ENCODE results near the gene USP36. TPM values are rescaled to one million over a fixed set of nuclear protein-coding genes. Genes with fewer than 3 reads are reported as not detected.

Gene USP36
- total RNA-seq, 1 experiment from 2014 or later, result 74.0 TPM

DNA sequence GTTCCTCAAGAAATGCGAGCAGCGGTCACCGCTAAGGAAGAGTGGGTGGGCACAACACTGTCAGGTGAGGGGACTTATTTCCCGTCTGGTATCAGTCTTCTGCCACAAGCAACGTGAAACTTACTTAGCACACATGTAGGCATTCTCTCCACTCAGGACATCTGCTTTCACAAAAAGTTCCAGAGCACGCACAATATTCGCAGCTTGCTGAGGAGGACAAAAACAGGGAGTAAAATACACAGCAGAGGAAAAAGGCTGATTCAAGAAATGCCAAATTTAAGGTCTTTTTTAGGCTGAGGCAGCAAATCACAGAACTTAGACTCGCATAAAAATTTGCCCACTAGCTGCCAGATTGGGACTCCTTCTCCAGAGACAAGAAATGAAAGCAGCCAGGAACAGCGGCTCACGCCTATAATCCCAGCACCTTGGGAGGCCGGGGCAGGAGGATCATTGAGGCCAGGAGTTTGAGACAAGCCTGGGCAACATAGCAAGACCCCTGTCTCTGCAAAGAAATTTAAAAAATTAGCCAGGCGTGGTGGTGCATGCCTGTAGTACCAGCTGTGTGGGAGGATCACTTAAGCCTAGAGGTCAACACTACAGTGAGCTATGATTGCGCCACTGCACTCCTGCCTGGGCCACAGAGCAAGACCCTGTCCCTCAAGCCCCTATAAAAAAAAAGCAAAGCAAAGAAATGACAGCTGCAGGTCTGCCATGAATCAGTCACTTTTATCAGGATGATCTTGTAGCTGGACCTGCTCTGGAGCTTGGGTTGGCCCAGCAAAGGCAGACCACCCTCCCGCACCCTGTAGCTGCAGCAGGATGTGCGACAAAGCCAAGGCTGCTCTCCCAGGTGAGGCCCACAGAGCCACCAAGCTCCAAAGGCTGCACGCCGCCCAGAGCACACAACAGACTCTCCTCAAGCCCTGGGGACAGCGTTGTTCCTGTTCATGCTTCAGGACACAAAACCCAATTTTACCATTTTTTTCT is 20.5 kb downstream of the USP36 start:
- Mint-ChIP-seq H3K4me1 (no peaks in the 10 kb centered on the region), H3K4me3 (no peak overlapping the region), H3K36me3 (peaks cover 89% of the 10 kb centered on the region), H3K27ac (no peak overlapping the region), H3K27me3 (ENCODE audit: low read depth) (no peaks in the 10 kb centered on the region), H3K9me3 (no peaks in the 10 kb centered on the region)
- DNase-seq (ENCODE audit: low spot score), result no peak
- no peak for ATAC-seq
- TF ChIP-seq NFATC4 (CRISPR knock-in tag; IDR thresholded peaks at IDR 0.05), result no peak
- no peak for TF ChIP-seq FOXK1 (CRISPR knock-in tag; IDR thresholded peaks at IDR 0.05)
- TF ChIP-seq ZNF121 (CRISPR knock-in tag; IDR thresholded peaks at IDR 0.05), result peak; percentile 90
- TF ChIP-seq E2F5 (CRISPR knock-in tag; IDR thresholded peaks at IDR 0.05), result no peak
- ChIA-PET POLR2A (no interaction called here), CTCF (interaction anchor here (0.9 kb wide), 1 partner anchor 33 kb away, joined by 3 read pairs; no protein-coding TSS in a partner anchor)

DNA sequence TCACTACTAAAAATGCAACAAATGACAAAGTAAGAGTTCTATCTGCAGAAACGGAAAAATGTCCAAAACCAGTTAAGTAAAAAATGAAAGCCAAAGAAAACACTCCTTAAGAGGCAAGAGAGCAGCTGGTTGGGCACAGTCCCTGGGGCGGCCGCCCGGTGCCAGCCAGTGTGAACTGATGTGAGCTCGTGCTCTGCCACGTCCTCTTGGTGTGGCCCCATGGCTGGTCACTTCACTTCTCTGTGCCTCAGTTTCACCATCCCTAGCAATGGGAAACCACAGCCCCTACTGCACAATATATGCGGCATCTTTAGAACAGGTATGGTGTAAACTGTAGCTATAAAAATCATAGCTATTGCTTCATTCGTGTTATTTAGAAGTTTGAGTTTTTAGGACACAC is 21.2 kb downstream of the USP36 start:
- ATAC-seq (no peak), DNase-seq (ENCODE audit: low spot score) (no peak)
- CTCF ChIA-PET, result interaction anchor here (0.9 kb wide), 1 partner anchor 33 kb away, joined by 3 read pairs; no protein-coding TSS in a partner anchor
- POLR2A ChIA-PET, result no interaction called here
- no peak overlapping the region for H3K4me3 Mint-ChIP-seq
- TF ChIP-seq ESRRA (CRISPR knock-in tag; IDR thresholded peaks at IDR 0.05; ENCODE audit: borderline replicate concordance) (no peak), ZNF232 (CRISPR knock-in tag; IDR thresholded peaks at IDR 0.05) (no peak)
- TF ChIP-seq, protein P1, sequence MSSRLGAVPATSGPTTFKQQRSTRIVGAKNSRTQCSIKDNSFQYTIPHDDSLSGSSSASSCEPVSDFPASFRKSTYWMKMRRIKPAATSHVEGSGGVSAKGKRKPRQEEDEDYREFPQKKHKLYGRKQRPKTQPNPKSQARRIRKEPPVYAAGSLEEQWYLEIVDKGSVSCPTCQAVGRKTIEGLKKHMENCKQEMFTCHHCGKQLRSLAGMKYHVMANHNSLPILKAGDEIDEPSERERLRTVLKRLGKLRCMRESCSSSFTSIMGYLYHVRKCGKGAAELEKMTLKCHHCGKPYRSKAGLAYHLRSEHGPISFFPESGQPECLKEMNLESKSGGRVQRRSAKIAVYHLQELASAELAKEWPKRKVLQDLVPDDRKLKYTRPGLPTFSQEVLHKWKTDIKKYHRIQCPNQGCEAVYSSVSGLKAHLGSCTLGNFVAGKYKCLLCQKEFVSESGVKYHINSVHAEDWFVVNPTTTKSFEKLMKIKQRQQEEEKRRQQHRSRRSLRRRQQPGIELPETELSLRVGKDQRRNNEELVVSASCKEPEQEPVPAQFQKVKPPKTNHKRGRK (CRISPR knock-in tag; IDR thresholded peaks at IDR 0.05; ENCODE audit: borderline replicate concordance), result no peak
- no peaks in the 10 kb centered on the region for H3K9me3 Mint-ChIP-seq
- H3K4me1 Mint-ChIP-seq, result no peaks in the 10 kb centered on the region
- no peak overlapping the region for H3K27ac Mint-ChIP-seq
- H3K36me3 Mint-ChIP-seq, result peaks cover 87% of the 10 kb centered on the region
- no peaks in the 10 kb centered on the region for H3K27me3 Mint-ChIP-seq (ENCODE audit: low read depth)

DNA sequence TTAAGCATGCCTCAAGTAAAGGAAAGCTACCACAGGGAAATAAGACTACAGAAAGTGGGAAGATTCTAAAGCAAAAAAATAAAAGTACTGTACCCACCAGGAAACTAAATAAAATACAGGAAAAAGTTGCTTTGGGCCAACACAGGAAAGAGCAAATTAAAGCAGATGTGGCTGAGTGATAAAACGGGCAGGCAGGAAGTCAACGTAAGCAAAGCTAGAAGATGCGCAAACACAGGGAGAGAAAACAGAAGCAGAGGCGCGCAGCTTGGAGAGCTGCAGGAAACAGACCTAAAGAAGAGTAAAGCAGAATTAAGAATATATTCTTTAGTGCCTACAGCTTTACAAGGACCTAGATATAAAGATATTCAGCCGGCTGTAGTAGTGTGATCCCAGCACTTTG is 21.7 kb downstream of the USP36 start:
- H3K27ac Mint-ChIP-seq, result no peak overlapping the region
- CTCF ChIA-PET, result interaction anchor here (0.9 kb wide), 1 partner anchor 34 kb away, joined by 3 read pairs; no protein-coding TSS in a partner anchor
- H3K9me3 Mint-ChIP-seq, result no peaks in the 10 kb centered on the region
- no peak for DNase-seq (ENCODE audit: low spot score)
- no peaks in the 10 kb centered on the region for H3K4me1 Mint-ChIP-seq
- H3K27me3 Mint-ChIP-seq (ENCODE audit: low read depth), result no peaks in the 10 kb centered on the region
- no peak for ATAC-seq
- no peak overlapping the region for H3K4me3 Mint-ChIP-seq
- POLR2A ChIA-PET, result no interaction called here
- peaks cover 87% of the 10 kb centered on the region for H3K36me3 Mint-ChIP-seq
- TF ChIP-seq ATF2 (CRISPR knock-in tag; IDR thresholded peaks at IDR 0.05; ENCODE audit: borderline replicate concordance, low read depth), result no peak
- no peak for TF ChIP-seq ZNF532 (CRISPR knock-in tag; IDR thresholded peaks at IDR 0.05; ENCODE audit: borderline replicate concordance)
- TF ChIP-seq, protein P2, sequence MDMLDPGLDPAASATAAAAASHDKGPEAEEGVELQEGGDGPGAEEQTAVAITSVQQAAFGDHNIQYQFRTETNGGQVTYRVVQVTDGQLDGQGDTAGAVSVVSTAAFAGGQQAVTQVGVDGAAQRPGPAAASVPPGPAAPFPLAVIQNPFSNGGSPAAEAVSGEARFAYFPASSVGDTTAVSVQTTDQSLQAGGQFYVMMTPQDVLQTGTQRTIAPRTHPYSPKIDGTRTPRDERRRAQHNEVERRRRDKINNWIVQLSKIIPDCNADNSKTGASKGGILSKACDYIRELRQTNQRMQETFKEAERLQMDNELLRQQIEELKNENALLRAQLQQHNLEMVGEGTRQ (CRISPR knock-in tag; IDR thresholded peaks at IDR 0.05), result no peak
- TF ChIP-seq MAX (CRISPR knock-in tag; IDR thresholded peaks at IDR 0.05), result no peak
- no peak for TF ChIP-seq NFYB (CRISPR knock-in tag; conservative IDR thresholded peaks at IDR 0.05; ENCODE audit: low read depth)
- no peak for TF ChIP-seq NR2C2 (CRISPR knock-in tag; IDR thresholded peaks at IDR 0.05)
- TF ChIP-seq, protein P3, sequence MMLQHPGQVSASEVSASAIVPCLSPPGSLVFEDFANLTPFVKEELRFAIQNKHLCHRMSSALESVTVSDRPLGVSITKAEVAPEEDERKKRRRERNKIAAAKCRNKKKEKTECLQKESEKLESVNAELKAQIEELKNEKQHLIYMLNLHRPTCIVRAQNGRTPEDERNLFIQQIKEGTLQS (CRISPR knock-in tag; conservative IDR thresholded peaks at IDR 0.05), result no peak
- TF ChIP-seq, protein P4, sequence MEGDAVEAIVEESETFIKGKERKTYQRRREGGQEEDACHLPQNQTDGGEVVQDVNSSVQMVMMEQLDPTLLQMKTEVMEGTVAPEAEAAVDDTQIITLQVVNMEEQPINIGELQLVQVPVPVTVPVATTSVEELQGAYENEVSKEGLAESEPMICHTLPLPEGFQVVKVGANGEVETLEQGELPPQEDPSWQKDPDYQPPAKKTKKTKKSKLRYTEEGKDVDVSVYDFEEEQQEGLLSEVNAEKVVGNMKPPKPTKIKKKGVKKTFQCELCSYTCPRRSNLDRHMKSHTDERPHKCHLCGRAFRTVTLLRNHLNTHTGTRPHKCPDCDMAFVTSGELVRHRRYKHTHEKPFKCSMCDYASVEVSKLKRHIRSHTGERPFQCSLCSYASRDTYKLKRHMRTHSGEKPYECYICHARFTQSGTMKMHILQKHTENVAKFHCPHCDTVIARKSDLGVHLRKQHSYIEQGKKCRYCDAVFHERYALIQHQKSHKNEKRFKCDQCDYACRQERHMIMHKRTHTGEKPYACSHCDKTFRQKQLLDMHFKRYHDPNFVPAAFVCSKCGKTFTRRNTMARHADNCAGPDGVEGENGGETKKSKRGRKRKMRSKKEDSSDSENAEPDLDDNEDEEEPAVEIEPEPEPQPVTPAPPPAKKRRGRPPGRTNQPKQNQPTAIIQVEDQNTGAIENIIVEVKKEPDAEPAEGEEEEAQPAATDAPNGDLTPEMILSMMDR (IDR thresholded peaks at IDR 0.05), result no peak
- TF ChIP-seq SOX15 (CRISPR knock-in tag; IDR thresholded peaks at IDR 0.05), result no peak
- TF ChIP-seq NR3C1 (CRISPR knock-in tag; conservative IDR thresholded peaks at IDR 0.05; ENCODE audit: low read depth), result no peak
- TF ChIP-seq JAZF1 (CRISPR knock-in tag; IDR thresholded peaks at IDR 0.05), result no peak
- no peak for TF ChIP-seq CREM (CRISPR knock-in tag; IDR thresholded peaks at IDR 0.05)
